Measurements from ENCODE around the gene SIVA1.

SIVA1 gene

GRCh38 chr14:104800771-104801519, 48.0 kb downstream of the SIVA1 start, which contains the start of gene ZBTB42:
TSS of gene ZBTB42 (plus strand) at chr14:104801101. CDS start at chr14:104801198, 97 bp downstream.
- Histone ChIP-seq H3K9me2 (replicated peaks; ENCODE audit: insufficient read depth, low read length) (no peaks in the 10 kb centered on the region), H3K9me3 (replicated peaks; ENCODE audit: insufficient read depth, low read length) (no peaks in the 10 kb centered on the region), H3K4me2 (ENCODE audit: low read depth, low read length) (peak within 1 kb of the TSS; percentile 87), H3F3A (ENCODE audit: insufficient read depth, low read length) (peaks cover 11% of the 10 kb centered on the region), H3K27me3 (replicated peaks; ENCODE audit: insufficient read depth, low read length) (no peaks in the 10 kb centered on the region), H3K4me1 (ENCODE audit: low read length) (peaks cover 12% of the 10 kb centered on the region; the same call in 1 of the 2 replicates), H3K9ac (ENCODE audit: low read length) (no peak within 1 kb of the TSS; the same call in 1 of the 2 replicates), H3K79me2 (ENCODE audit: low read length) (no peaks in the 10 kb centered on the region), H3K4me3 (ENCODE audit: low read length) (peak within 1 kb of the TSS; percentile 65), H2AFZ (ENCODE audit: low read length) (peak within 1 kb of the TSS; percentile 42; the same call in 1 of the 2 replicates), H4K20me1 (ENCODE audit: insufficient read depth, low read length) (no peaks in the 10 kb centered on the region), H3K27ac (ENCODE audit: low read length) (no peak within 1 kb of the TSS), H3K36me3 (replicated peaks; ENCODE audit: insufficient read depth, low read length) (no peaks in the 10 kb centered on the region)
- TF ChIP-seq EZH2phosphoT487 (IDR thresholded peaks at IDR 0.05; ENCODE audit: low read length) (no peak), EZH2 (optimal IDR thresholded peaks at IDR 0.05; ENCODE audit: low read depth, low read length) (no peak), CTCF (IDR thresholded peaks at IDR 0.05; ENCODE audit: low read length) (no peak)
- peak; percentile 63 for DNase-seq

- TF ChIP-seq EZH2phosphoT487 (IDR thresholded peaks at IDR 0.05; ENCODE audit: low read length) (no peak), EZH2 (optimal IDR thresholded peaks at IDR 0.05; ENCODE audit: low read depth, low read length) (no peak), CTCF (IDR thresholded peaks at IDR 0.05; ENCODE audit: low read length) (no peak)
Measured at GRCh38 chr14:104801520-104802393, 48.8 kb downstream of the SIVA1 start.

GRCh38 chr14:104802394-104803184, 49.6 kb downstream of the SIVA1 start:
- no peaks in the 10 kb centered on the region for H3K79me2 ChIP-seq (ENCODE audit: low read length)
- DNase-seq: no peak
- no peak overlapping the region for H3K9ac ChIP-seq (ENCODE audit: low read length)
- no peak overlapping the region for H3K27ac ChIP-seq (ENCODE audit: low read length)
- no peak overlapping the region for H3K4me3 ChIP-seq (ENCODE audit: low read length)
- H3F3A ChIP-seq (ENCODE audit: insufficient read depth, low read length): peaks cover 9% of the 10 kb centered on the region
- H2AFZ ChIP-seq (ENCODE audit: low read length): no peak overlapping the region
- H3K4me1 ChIP-seq (ENCODE audit: low read length): peaks cover 6% of the 10 kb centered on the region; the same call in 1 of the 2 replicates
- no peaks in the 10 kb centered on the region for H4K20me1 ChIP-seq (ENCODE audit: insufficient read depth, low read length)
- H3K4me2 ChIP-seq (ENCODE audit: low read depth, low read length): no peak overlapping the region
- H3K9me3 ChIP-seq (replicated peaks; ENCODE audit: insufficient read depth, low read length): no peaks in the 10 kb centered on the region
- no peaks in the 10 kb centered on the region for H3K27me3 ChIP-seq (replicated peaks; ENCODE audit: insufficient read depth, low read length)
- TF ChIP-seq CTCF (IDR thresholded peaks at IDR 0.05; ENCODE audit: low read length): no peak
- TF ChIP-seq EZH2 (optimal IDR thresholded peaks at IDR 0.05; ENCODE audit: low read depth, low read length): no peak
- TF ChIP-seq EZH2phosphoT487 (IDR thresholded peaks at IDR 0.05; ENCODE audit: low read length): no peak
- H3K36me3 ChIP-seq (replicated peaks; ENCODE audit: insufficient read depth, low read length): no peaks in the 10 kb centered on the region
- no peaks in the 10 kb centered on the region for H3K9me2 ChIP-seq (replicated peaks; ENCODE audit: insufficient read depth, low read length)

More at GRCh38 chr14:104801520-104802393, 48.8 kb downstream of the SIVA1 start:
- Histone ChIP-seq H3K9ac (ENCODE audit: low read length) (no peak overlapping the region; the same call in 1 of the 2 replicates), H3K27me3 (replicated peaks; ENCODE audit: insufficient read depth, low read length) (no peaks in the 10 kb centered on the region), H3K27ac (ENCODE audit: low read length) (no peak overlapping the region), H3K36me3 (replicated peaks; ENCODE audit: insufficient read depth, low read length) (no peaks in the 10 kb centered on the region), H4K20me1 (ENCODE audit: insufficient read depth, low read length) (no peaks in the 10 kb centered on the region), H2AFZ (ENCODE audit: low read length) (0 out of 2 replicates have a peak overlapping the region, but pooled peaks have one; percentile 42), H3K4me1 (ENCODE audit: low read length) (peaks cover 12% of the 10 kb centered on the region; the same call in 1 of the 2 replicates), H3K9me2 (replicated peaks; ENCODE audit: insufficient read depth, low read length) (no peaks in the 10 kb centered on the region), H3K79me2 (ENCODE audit: low read length) (no peaks in the 10 kb centered on the region), H3K4me2 (ENCODE audit: low read depth, low read length) (peak overlapping the region; percentile 87), H3F3A (ENCODE audit: insufficient read depth, low read length) (peaks cover 11% of the 10 kb centered on the region), H3K9me3 (replicated peaks; ENCODE audit: insufficient read depth, low read length) (no peaks in the 10 kb centered on the region), H3K4me3 (ENCODE audit: low read length) (peak overlapping the region; percentile 65)
- no peak for DNase-seq
